K562 (cell line): Measurements from ENCODE around the gene ACBD3. TPM values are rescaled to one million over a fixed set of nuclear protein-coding genes. Genes with fewer than 3 reads are reported as not detected.

Source experiments
- CBFA2T2 ChIP-seq: fragments of 450-650 bp; conservative IDR thresholded peaks from 2 replicates; pipeline ENCODE4 v1.6.1; 2017; ENCODE audit warnings: mild to moderate bottlenecking
- CC2D1A ChIP-seq: fragments of 450-650 bp; IDR thresholded peaks from 2 replicates; pipeline ENCODE4 v1.6.1; 2017; ENCODE audit warnings: mild to moderate bottlenecking
- COPS2 ChIP-seq: fragments of 450-650 bp; conservative IDR thresholded peaks from 2 replicates; pipeline ENCODE4 v1.6.1; 2016; ENCODE audit warnings: mild to moderate bottlenecking, moderate library complexity
- CSDE1 ChIP-seq, 2 experiments: fragments of 450-650 bp; IDR thresholded peaks; 2 replicates each; pipeline ENCODE4 v1.6.1; 2016; ENCODE audit warnings: mild to moderate bottlenecking in 1 of 2
- DPF2 ChIP-seq: fragments of 450-650 bp; IDR thresholded peaks from 2 replicates; pipeline ENCODE4 v1.6.1; 2016
- FUS ChIP-seq: fragments of 200-400 bp; formaldehyde crosslinking; optimal IDR thresholded peaks from 2 replicates; pipeline ENCODE3; 2017; ENCODE audit warnings: low read depth, low read length
- GABPB1 ChIP-seq: sonication (generic); formaldehyde crosslinking; IDR thresholded peaks from 2 replicates; pipeline ENCODE4 v1.8.0; 2022; ENCODE audit warnings: mild to moderate bottlenecking, missing genetic modification reagents
- KAT8 ChIP-seq: fragments of 450-650 bp; IDR thresholded peaks from 2 replicates; pipeline ENCODE4 v1.6.1; 2016; ENCODE audit warnings: low read depth, mild to moderate bottlenecking
- L3MBTL2 ChIP-seq: fragments of 450-650 bp; IDR thresholded peaks from 2 replicates; pipeline ENCODE4 v1.6.1; 2016; ENCODE audit warnings: mild to moderate bottlenecking, moderate library complexity
- MAFF ChIP-seq: IDR thresholded peaks from 2 replicates; pipeline ENCODE4 v1.6.1; 2012; ENCODE audit warnings: low read length, improper control_type of control experiment
- MBD2 ChIP-seq: sonication (generic); IDR thresholded peaks from 2 replicates; pipeline ENCODE4 v1.6.1; 2016; ENCODE audit warnings: low read depth, borderline replicate concordance
- MEF2A ChIP-seq: IDR thresholded peaks from 2 replicates; pipeline ENCODE4 v1.6.1; 2011; ENCODE audit warnings: low read depth, mild to moderate bottlenecking, low read length, moderate library complexity; ENCODE audit not compliant: control insufficient read depth
- MXI1 ChIP-seq: IDR thresholded peaks from 2 replicates; pipeline ENCODE4 v1.6.1; 2011; ENCODE audit warnings: low read depth, mild to moderate bottlenecking, improper control_type of control experiment, low read length
- PTRF ChIP-seq: fragments of 450-650 bp; IDR thresholded peaks from 2 replicates; pipeline ENCODE4 v1.6.1; 2016; ENCODE audit warnings: mild to moderate bottlenecking, missing genetic modification characterization, missing compliant biosample characterization
- PURB ChIP-seq: sonication (generic); formaldehyde crosslinking; IDR thresholded peaks from 2 replicates; pipeline ENCODE4 v1.9.0; 2021; ENCODE audit warnings: low read depth, mild to moderate bottlenecking, missing genetic modification reagents
- RBM25 ChIP-seq: fragments of 200-400 bp; formaldehyde crosslinking; IDR thresholded peaks from 2 replicates; pipeline ENCODE4 v1.6.1; 2018; ENCODE audit warnings: low read length, low read depth, moderate library complexity; ENCODE audit not compliant: severe bottlenecking
- SAFB ChIP-seq: fragments of 200-400 bp; formaldehyde crosslinking; IDR thresholded peaks from 2 replicates; pipeline ENCODE4 v1.6.1; 2017; ENCODE audit warnings: low read depth, low read length, borderline replicate concordance
- SLC30A9 ChIP-seq: fragments of 250-450 bp; sonication (Bioruptor Pico); IDR thresholded peaks from 2 replicates; pipeline ENCODE4 v1.8.0; 2022; ENCODE audit warnings: mild to moderate bottlenecking, moderate library complexity
- TAF7 ChIP-seq: fragments of 450-650 bp; IDR thresholded peaks from 2 replicates; pipeline ENCODE4 v1.6.1; 2016; ENCODE audit warnings: missing genetic modification characterization, missing compliant biosample characterization
- ZNF165 ChIP-seq: fragments of 250-450 bp; sonication (Bioruptor Pico); IDR thresholded peaks from 2 replicates; pipeline ENCODE4 v1.4.0; 2020; ENCODE audit warnings: borderline replicate concordance
- ZNF23 ChIP-seq: fragments of 250-450 bp; sonication (Bioruptor Pico); IDR thresholded peaks from 2 replicates; pipeline ENCODE4 v1.4.0; 2020; ENCODE audit warnings: mild to moderate bottlenecking
- ZNF3 ChIP-seq: fragments of 250-450 bp; sonication (Bioruptor Pico); IDR thresholded peaks from 2 replicates; pipeline ENCODE4 v1.5.0; 2021; ENCODE audit warnings: mild to moderate bottlenecking, moderate library complexity
- ZNF699 ChIP-seq: fragments of 250-450 bp; sonication (Bioruptor Pico); IDR thresholded peaks from 2 replicates; pipeline ENCODE4 v1.8.0; 2021; ENCODE audit warnings: mild to moderate bottlenecking, moderate library complexity; ENCODE audit not compliant: insufficient replicate concordance
- polyA plus RNA-seq, 8 experiments: library from polyadenylated mRNA; depleted of rRNA in 4 of 8; stranded (reverse) in 5 of 8; unstranded in 3 of 8; fragments of >200 nt; fragmentation: Nextera tagmentation in 2 of 8; fragmentation: Illumina TruSeq in 1 of 8; extraction: Ambion mirVana in 2 of 8; extraction: Trizol in 1 of 8; gene quantifications; 2 replicates each; pipeline versions ENCODE4 v1.2.1 to v1.2.3, GENCODE V29; 2011 to 2014; ENCODE audit warnings: inconsistent platforms in 1 of 8, missing spikeins in 1 of 8
- total RNA-seq, 7 experiments: library from RNA; depleted of rRNA in 6 of 7; stranded (reverse); fragments of >200 nt in 6 of 7; fragmentation: Illumina TruSeq in 2 of 7; extraction: Trizol in 2 of 7; gene quantifications; 2 replicates each; pipeline versions ENCODE4 v1.2.1 to v1.2.3, GENCODE V29; 2011 to 2021; ENCODE audit warnings: low replicate concordance in 1 of 7
- TF ChIP-seq, protein P1 (sequence below): fragments of 250-450 bp; sonication (Bioruptor Pico); IDR thresholded peaks from 2 replicates; pipeline ENCODE4 v1.5.0; 2021
- TF ChIP-seq, protein P2 (sequence below): fragments of 450-650 bp; formaldehyde crosslinking; IDR thresholded peaks from 2 replicates; pipeline ENCODE4 v1.4.0; 2022; ENCODE audit warnings: missing genetic modification characterization
- TF ChIP-seq, protein P3 (sequence below): sonication (generic); formaldehyde crosslinking; IDR thresholded peaks from 2 replicates; pipeline ENCODE4 v1.8.0; 2022; ENCODE audit warnings: missing genetic modification reagents, mild to moderate bottlenecking, moderate library complexity, borderline replicate concordance
- TF ChIP-seq, protein P4 (sequence below): fragments of 250-450 bp; sonication (Bioruptor Pico); IDR thresholded peaks from 2 replicates; pipeline ENCODE4 v1.5.0; 2022; ENCODE audit warnings: mild to moderate bottlenecking

Gene ACBD3
- total and polyA plus RNA-seq, 9 of the 15 experiments (the other 6 are each of a cell fraction or from before 2014, with no cell fraction given) = 11.1 to 36.7 (median 26.9) TPM

DNA sequence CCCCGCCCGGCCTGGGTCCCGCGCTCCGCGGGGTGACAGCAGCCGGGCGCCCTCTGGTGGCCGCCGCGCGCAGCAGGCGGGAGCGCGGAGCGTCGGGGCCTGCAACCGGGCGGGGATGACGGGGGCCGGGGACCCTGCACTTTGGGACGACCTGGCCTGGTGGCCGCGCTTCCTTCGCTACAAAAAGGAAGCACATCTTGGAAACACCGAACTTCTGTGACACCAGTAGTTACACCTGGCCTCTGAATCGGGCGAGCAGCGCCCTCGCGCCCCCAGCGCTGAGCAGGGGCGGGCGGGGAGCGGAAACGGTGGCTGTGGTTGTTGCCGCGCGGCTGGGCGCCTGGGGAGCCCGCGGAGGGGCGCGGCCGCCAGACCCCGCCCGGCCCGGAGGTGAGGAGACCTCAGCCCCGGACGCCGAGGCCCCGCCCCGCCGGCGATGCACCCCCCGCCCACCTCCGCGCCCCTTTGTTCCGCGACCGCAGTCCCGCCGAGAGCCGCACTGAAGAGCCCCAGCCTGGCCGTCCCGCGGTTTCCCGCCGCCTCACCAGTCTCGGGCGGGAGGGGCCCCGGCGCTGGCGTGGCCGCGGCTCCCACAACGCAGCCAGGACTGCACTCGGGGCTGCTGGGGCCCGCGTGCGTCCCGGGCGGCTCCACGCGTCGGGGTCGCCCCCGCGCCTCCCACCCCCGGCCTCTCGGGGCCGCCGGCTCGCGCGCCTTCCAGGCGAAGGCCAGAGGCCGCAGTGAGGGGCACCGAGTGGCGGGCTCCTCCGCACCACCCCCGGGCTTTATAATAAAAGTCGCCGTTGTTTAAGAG is 64.7 kb downstream of the ACBD3 start (continued):
- TF ChIP-seq PURB (CRISPR knock-in tag) = no peak
- TF ChIP-seq SLC30A9 (CRISPR knock-in tag) = no peak
- TF ChIP-seq, protein P1, sequence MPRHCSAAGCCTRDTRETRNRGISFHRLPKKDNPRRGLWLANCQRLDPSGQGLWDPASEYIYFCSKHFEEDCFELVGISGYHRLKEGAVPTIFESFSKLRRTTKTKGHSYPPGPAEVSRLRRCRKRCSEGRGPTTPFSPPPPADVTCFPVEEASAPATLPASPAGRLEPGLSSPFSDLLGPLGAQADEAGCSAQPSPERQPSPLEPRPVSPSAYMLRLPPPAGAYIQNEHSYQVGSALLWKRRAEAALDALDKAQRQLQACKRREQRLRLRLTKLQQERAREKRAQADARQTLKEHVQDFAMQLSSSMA (CRISPR knock-in tag) = 0 out of 2 replicates have a peak, but pooled peaks have one; percentile 36
- TF ChIP-seq MEF2A = no peak
- TF ChIP-seq, protein P2, sequence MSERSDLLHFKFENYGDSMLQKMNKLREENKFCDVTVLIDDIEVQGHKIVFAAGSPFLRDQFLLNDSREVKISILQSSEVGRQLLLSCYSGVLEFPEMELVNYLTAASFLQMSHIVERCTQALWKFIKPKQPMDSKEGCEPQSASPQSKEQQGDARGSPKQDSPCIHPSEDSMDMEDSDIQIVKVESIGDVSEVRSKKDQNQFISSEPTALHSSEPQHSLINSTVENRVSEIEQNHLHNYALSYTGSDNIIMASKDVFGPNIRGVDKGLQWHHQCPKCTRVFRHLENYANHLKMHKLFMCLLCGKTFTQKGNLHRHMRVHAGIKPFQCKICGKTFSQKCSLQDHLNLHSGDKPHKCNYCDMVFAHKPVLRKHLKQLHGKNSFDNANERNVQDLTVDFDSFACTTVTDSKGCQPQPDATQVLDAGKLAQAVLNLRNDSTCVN (CRISPR knock-in tag) = no peak
- no peak for TF ChIP-seq ZNF23 (CRISPR knock-in tag)
- TF ChIP-seq MAFF = no peak
- no peak for TF ChIP-seq DPF2
- TF ChIP-seq CC2D1A = no peak
- TF ChIP-seq, protein P3, sequence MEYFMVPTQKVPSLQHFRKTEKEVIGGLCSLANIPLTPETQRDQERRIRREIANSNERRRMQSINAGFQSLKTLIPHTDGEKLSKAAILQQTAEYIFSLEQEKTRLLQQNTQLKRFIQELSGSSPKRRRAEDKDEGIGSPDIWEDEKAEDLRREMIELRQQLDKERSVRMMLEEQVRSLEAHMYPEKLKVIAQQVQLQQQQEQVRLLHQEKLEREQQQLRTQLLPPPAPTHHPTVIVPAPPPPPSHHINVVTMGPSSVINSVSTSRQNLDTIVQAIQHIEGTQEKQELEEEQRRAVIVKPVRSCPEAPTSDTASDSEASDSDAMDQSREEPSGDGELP = peak; percentile 33; the same call in 1 of the 2 replicates
- peak; percentile 81 for TF ChIP-seq L3MBTL2
- TF ChIP-seq ZNF699 (CRISPR knock-in tag) = no peak
- TF ChIP-seq SAFB = no peak; the same call in 1 of the 2 replicates
- TF ChIP-seq ZNF3 (CRISPR knock-in tag) = no peak
- no peak for TF ChIP-seq COPS2
- no peak for TF ChIP-seq PTRF (tag)
- peak; percentile 3 for TF ChIP-seq RBM25
- TF ChIP-seq ZNF165 = no peak
- TF ChIP-seq CSDE1 (IDR thresholded peaks at IDR 0.05) = no peak
- no peak for TF ChIP-seq FUS
- TF ChIP-seq GABPB1 (CRISPR knock-in tag) = peak; percentile 51; the same call in 1 of the 2 replicates
- no peak for TF ChIP-seq KAT8
- TF ChIP-seq MBD2 = peak; percentile 22; the same call in 1 of the 2 replicates
- TF ChIP-seq CBFA2T2 = no peak
- no peak for TF ChIP-seq MXI1
- TF ChIP-seq, protein P4, sequence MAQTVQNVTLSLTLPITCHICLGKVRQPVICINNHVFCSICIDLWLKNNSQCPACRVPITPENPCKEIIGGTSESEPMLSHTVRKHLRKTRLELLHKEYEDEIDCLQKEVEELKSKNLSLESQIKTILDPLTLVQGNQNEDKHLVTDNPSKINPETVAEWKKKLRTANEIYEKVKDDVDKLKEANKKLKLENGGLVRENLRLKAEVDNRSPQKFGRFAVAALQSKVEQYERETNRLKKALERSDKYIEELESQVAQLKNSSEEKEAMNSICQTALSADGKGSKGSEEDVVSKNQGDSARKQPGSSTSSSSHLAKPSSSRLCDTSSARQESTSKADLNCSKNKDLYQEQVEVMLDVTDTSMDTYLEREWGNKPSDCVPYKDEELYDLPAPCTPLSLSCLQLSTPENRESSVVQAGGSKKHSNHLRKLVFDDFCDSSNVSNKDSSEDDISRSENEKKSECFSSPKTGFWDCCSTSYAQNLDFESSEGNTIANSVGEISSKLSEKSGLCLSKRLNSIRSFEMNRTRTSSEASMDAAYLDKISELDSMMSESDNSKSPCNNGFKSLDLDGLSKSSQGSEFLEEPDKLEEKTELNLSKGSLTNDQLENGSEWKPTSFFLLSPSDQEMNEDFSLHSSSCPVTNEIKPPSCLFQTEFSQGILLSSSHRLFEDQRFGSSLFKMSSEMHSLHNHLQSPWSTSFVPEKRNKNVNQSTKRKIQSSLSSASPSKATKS (CRISPR knock-in tag) = no peak
- no peak for TF ChIP-seq TAF7 (tag)
